Measurements from ENCODE around the gene LRRC18. TPM values are rescaled to one million over a fixed set of nuclear protein-coding genes. Genes with fewer than 3 reads are reported as not detected.

The LRRC18 gene
- total RNA-seq, 1 donor from 2014 or later = not detected

DNA sequence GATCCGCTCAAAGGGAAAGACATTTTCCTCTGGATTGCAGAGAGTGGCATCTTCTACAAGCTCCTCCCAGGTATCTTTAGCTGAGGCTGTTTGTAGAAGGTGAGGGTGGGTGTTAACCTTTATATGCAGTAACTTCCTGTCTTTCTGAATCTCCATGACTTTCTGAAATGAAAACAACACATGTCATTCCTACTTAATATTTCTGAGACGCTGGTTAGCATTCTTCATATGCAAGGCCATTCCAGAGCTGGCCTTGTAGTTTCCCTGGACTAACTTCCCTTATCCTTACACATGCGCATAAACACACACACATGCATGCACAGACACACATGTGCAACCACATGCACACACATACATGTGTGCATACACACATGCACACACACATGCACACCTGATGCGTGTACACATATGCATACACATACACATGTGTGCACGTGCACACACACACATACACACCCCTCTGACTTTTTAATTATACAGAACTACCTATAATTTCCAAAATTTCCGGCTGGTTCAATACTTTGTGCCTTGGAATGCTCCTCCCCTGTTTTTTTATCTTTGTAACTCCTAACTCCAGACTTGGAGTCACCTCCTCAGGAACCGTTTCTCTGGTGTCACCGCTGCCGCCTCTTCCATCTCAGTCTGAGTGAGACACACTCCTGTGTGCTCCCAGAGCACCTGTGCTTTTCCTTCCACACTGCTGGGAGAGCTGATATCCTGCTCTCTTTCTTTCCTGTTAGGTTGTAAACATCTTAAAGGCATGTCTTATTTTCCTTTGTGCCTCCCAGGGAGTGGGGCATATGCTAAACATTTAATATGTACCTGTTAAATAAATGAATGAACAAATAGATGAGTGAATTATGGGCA is 55.2 kb downstream of the LRRC18 start:
- H3K9me3 ChIP-seq = no peaks in the 10 kb centered on the region
- no peaks in the 10 kb centered on the region for H3K27me3 ChIP-seq
- H3K4me1 ChIP-seq = no peaks in the 10 kb centered on the region
- no peaks in the 10 kb centered on the region for H3K36me3 ChIP-seq
- H3K4me3 ChIP-seq = no peak overlapping the region
- intact Hi-C loops (cut with DNase I) = no loop called here
- H3K27ac ChIP-seq = no peak overlapping the region
- DNase-seq (ENCODE audit: low spot score in 2 of 2) = no peak
- TF ChIP-seq, protein P1, sequence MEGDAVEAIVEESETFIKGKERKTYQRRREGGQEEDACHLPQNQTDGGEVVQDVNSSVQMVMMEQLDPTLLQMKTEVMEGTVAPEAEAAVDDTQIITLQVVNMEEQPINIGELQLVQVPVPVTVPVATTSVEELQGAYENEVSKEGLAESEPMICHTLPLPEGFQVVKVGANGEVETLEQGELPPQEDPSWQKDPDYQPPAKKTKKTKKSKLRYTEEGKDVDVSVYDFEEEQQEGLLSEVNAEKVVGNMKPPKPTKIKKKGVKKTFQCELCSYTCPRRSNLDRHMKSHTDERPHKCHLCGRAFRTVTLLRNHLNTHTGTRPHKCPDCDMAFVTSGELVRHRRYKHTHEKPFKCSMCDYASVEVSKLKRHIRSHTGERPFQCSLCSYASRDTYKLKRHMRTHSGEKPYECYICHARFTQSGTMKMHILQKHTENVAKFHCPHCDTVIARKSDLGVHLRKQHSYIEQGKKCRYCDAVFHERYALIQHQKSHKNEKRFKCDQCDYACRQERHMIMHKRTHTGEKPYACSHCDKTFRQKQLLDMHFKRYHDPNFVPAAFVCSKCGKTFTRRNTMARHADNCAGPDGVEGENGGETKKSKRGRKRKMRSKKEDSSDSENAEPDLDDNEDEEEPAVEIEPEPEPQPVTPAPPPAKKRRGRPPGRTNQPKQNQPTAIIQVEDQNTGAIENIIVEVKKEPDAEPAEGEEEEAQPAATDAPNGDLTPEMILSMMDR (IDR thresholded peaks at IDR 0.05) = no peak

DNA sequence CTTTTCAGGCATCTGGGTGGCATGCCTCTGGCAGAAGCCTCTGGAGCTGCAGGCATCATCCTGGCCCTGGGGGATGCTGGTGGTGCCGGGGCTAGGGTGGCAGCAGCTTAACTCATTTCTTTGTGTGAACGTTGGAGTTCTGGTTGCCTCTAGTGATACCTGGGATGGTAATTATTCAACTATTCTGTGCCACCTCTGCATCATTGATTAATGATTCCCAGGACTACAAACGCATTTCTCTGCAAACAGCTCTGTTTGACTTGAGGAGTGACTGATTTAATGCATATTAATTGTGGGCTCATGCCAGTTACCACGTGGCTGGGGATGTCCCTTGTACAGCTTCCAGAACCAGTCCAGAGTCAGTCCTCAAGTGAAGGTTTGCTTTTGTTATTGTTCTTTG is 55.9 kb downstream of the LRRC18 start:
- Histone ChIP-seq H3K27ac (no peak overlapping the region), H3K9me3 (no peaks in the 10 kb centered on the region), H3K4me3 (no peak overlapping the region), H3K4me1 (no peaks in the 10 kb centered on the region), H3K36me3 (no peaks in the 10 kb centered on the region), H3K27me3 (no peaks in the 10 kb centered on the region)
- intact Hi-C loops (cut with DNase I) = no loop called here
- no peak for DNase-seq (ENCODE audit: low spot score in 2 of 2)
- TF ChIP-seq, protein P1 (IDR thresholded peaks at IDR 0.05) = no peak

DNA sequence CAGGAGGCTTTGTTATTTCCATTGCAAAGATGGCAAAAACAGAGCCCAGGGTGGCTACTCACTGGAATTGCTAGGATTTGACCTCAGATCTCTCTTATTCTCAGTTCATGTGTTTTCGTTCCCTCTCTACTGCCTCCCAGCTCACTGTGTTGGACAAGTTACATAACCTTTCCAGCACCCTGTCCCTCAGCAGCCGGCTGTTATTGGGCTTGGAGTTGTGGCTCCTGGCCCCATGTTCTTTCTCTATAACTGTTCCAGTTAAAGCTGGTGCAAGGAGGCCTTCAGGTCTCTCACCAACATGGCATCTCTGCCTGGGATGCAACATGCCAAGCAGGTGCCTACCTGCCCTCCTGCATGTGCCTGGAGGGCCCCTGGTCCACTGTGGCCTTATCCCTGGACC is 56.8 kb downstream of the LRRC18 start:
- H3K4me1 ChIP-seq = no peaks in the 10 kb centered on the region
- H3K27me3 ChIP-seq = no peaks in the 10 kb centered on the region
- TF ChIP-seq, protein P1 (IDR thresholded peaks at IDR 0.05) = no peak
- H3K36me3 ChIP-seq = no peaks in the 10 kb centered on the region
- no peaks in the 10 kb centered on the region for H3K9me3 ChIP-seq
- no peak overlapping the region for H3K4me3 ChIP-seq
- intact Hi-C loops (cut with DNase I) = no loop called here
- DNase-seq (ENCODE audit: low spot score in 2 of 2) = no peak
- H3K27ac ChIP-seq = no peak overlapping the region

DNA sequence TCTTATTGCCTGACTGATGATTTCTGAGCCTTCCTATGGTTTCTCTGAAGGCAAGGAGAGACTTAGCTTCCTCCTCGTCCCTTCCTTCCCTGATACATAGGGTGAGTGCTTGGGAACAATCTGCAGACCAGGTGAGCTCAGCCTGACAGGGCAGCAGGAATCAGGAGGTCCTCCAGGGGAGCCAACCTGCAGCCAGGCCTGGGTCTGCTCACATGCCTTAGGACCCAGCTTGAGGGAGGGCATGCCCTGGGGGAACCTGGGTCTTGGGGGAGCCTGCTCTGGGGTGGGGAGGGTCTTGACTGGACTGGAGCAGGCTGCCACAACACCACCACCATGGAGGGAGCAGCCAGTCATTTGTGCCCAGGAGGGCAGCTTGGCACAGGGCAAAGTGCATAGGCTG is 57.7 kb downstream of the LRRC18 start:
- no peak for DNase-seq (ENCODE audit: low spot score in 2 of 2)
- Histone ChIP-seq H3K4me3 (no peak overlapping the region), H3K27ac (no peak overlapping the region), H3K4me1 (no peaks in the 10 kb centered on the region), H3K27me3 (no peaks in the 10 kb centered on the region), H3K9me3 (no peaks in the 10 kb centered on the region), H3K36me3 (no peaks in the 10 kb centered on the region)
- TF ChIP-seq, protein P1 (IDR thresholded peaks at IDR 0.05) = no peak
- intact Hi-C loops (cut with DNase I) = no loop called here

DNA sequence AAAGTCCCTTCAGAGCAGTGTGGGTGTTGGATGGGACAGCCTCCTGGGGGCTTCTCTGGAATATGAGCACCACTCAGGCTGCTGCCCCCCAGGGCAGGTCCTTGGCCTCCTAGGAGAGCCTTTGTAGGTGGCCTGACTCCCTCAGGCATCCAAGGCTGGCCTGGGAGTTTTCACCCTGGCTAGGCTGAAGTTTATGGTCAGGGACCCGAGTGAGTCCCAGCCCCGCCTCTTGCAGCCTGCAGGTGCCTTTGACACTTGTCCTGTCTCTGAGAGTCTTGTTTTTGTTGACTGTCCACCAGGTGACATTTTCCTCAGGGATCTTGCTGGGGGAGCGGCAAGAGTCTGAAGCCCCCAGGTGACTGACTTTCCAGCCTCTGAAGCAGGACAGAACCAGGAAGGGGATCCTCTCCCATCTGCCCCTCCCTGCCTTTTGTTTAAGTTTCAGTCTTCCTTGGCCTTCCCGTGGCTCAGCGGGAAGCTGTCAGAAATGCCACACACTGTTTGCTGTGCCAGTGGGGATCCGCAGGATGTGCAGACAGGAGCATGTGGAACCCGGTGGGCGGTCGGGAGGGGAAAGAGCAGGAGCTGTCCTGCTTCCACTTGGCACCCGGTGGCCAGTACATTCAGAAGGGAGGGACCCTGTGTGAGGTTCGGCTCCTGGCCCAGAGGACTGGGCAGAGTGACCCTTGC is 59.5 kb downstream of the LRRC18 start:
- Histone ChIP-seq H3K27me3 (no peaks in the 10 kb centered on the region), H3K27ac (no peak overlapping the region), H3K36me3 (no peaks in the 10 kb centered on the region), H3K9me3 (no peaks in the 10 kb centered on the region), H3K4me1 (no peaks in the 10 kb centered on the region), H3K4me3 (no peak overlapping the region)
- DNase-seq (ENCODE audit: low spot score in 2 of 2) = no peak
- TF ChIP-seq, protein P1 (IDR thresholded peaks at IDR 0.05) = no peak
- intact Hi-C loops (cut with DNase I) = no loop called here

All from ascending aorta (tissue), 2 donors.